Left ventricle myocardium inferior (tissue), 1 donor: ENCODE data around the gene AKAP9. TPM values are rescaled to one million over a fixed set of nuclear protein-coding genes. Genes with fewer than 3 reads are reported as not detected.
"Not testable (repeated sequence)": the region's sequence is repeated elsewhere in the genome, so short reads cannot be mapped to it uniquely, and the experiment has no call there.

Experiments
- DNase-seq: peaks from one replicate; pipeline ENCODE4 v3.0.0-alpha.2; 2020
- H3K27ac ChIP-seq: fragments of 200-600 bp; replicated peaks from 2 replicates; pipeline ENCODE4 v1.8.0; 2021
- H3K27me3 ChIP-seq: fragments of 200-600 bp; 2 replicates; pipeline ENCODE4 v1.8.0; 2021; ENCODE audit warnings: low read depth
- H3K36me3 ChIP-seq: fragments of 200-600 bp; 2 replicates; pipeline ENCODE4 v1.8.0; 2021
- H3K4me1 ChIP-seq: fragments of 200-600 bp; 2 replicates; pipeline ENCODE4 v1.8.0; 2021
- H3K4me3 ChIP-seq: fragments of 200-600 bp; 2 replicates; pipeline ENCODE4 v1.8.0; 2021; ENCODE audit warnings: mild to moderate bottlenecking, moderate library complexity
- H3K9me3 ChIP-seq: fragments of 200-600 bp; replicated peaks from 2 replicates; pipeline ENCODE4 v1.8.0; 2021
- CTCF ChIP-seq: fragments of 200-600 bp; IDR thresholded peaks from 2 replicates; pipeline ENCODE4 v1.8.0; 2021; ENCODE audit warnings: antibody characterized with exemption, mild to moderate bottlenecking, borderline replicate concordance
- intact Hi-C: fragments of 100-400 bp; cut with micrococcal nuclease; formaldehyde crosslinking; loops from one replicate; pipeline ENCODE4 v1.11.0; 2022
- total RNA-seq: library from RNA; stranded (reverse); fragmentation: NEBNext Ultra II Directional; extraction: Animal tissue kit (Norgen Biotek cat#: 25700); gene quantifications from one replicate; pipeline ENCODE4 v1.2.1, GENCODE V29; 2021
- donor health status: DM: no; HTN: yes; CAD: no; lungs with severe emphysema.

Gene AKAP9
- total RNA-seq, 1 donor from 2014 or later, result 49.4 TPM

DNA sequence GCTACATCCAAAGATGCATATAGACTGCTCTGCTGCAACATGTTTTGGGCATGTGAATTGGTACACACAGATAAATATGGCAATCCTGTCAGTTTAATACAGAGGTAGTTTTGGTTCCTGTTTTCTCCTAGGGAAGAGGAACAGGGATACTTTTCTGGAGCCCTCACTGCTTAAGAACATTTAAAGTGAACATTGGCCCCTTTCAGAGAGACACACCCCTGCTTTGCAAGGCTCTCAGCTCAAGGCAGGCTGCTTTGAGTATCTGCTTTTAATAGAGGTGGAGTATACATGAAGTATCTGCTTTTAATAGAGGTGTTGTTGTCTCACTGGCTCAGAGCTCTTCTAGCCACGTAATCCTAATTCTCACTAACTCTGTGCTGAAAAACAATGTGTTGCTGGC, 154.7 kb downstream of the AKAP9 start:
- Histone ChIP-seq H3K4me3 (no peak overlapping the region), H3K9me3 (no peaks in the 10 kb centered on the region), H3K4me1 (no peaks in the 10 kb centered on the region), H3K36me3 (peaks cover 97% of the 10 kb centered on the region), H3K27me3 (no peaks in the 10 kb centered on the region), H3K27ac (no peak overlapping the region)
- no peak for DNase-seq
- TF ChIP-seq CTCF, result no peak
- intact Hi-C loops, result no loop called here

GRCh38 chr7:92100534-92100933, 159.9 kb downstream of the AKAP9 start:
- Histone ChIP-seq H3K27me3 (no peaks in the 10 kb centered on the region), H3K9me3 (no peaks in the 10 kb centered on the region), H3K36me3 (peaks cover 97% of the 10 kb centered on the region), H3K4me1 (no peaks in the 10 kb centered on the region), H3K4me3 (no peak overlapping the region), H3K27ac (no peak overlapping the region)
- intact Hi-C loops, result no loop called here
- no peak for DNase-seq
- no peak for TF ChIP-seq CTCF

- DNase-seq, H3K4me1 ChIP-seq, intact Hi-C loops, H3K27me3 ChIP-seq, H3K4me3 ChIP-seq, H3K9me3 ChIP-seq, H3K27ac ChIP-seq: not testable (repeated sequence)
- peaks cover 91% of the 10 kb centered on the region for H3K36me3 ChIP-seq
Observed at GRCh38 chr7:92102862-92103261, 162.2 kb downstream of the AKAP9 start.

DNA sequence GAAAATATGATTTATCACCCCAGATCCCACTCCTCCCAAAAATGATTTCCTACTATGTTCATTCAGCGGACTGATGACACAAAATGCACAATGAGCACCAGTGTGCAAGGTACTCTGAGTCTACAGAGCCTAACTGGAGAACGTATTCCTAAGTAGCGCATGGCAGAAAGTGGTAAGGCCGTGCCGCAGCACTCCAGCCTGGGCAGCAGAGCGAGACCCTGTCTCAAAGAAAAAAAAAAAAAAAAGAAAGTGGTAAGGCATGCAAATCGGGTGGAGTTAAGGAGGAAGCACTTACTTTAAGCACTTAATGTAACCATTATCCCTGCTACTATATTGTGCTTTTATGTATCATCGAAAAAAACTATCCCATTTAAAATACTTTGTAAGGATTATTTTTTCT, 168.2 kb downstream of the AKAP9 start:
- H3K4me1 ChIP-seq, result peaks cover 7% of the 10 kb centered on the region
- H3K36me3 ChIP-seq, result peaks cover 69% of the 10 kb centered on the region
- no peak for TF ChIP-seq CTCF
- no peak for DNase-seq
- intact Hi-C loops, result no loop called here
- H3K4me3 ChIP-seq, result no peak overlapping the region
- H3K9me3 ChIP-seq, result no peaks in the 10 kb centered on the region
- no peak overlapping the region for H3K27ac ChIP-seq
- H3K27me3 ChIP-seq, result no peaks in the 10 kb centered on the region

GRCh38 chr7:92110857-92111256, 170.2 kb downstream of the AKAP9 start:
- no peak overlapping the region for H3K27ac ChIP-seq
- no peaks in the 10 kb centered on the region for H3K9me3 ChIP-seq
- H3K27me3 ChIP-seq, result no peaks in the 10 kb centered on the region
- H3K36me3 ChIP-seq, result peaks cover 55% of the 10 kb centered on the region
- no peak overlapping the region for H3K4me3 ChIP-seq
- peaks cover 7% of the 10 kb centered on the region for H3K4me1 ChIP-seq
- DNase-seq, result no peak
- intact Hi-C loops, result no loop called here
- no peak for TF ChIP-seq CTCF

DNA sequence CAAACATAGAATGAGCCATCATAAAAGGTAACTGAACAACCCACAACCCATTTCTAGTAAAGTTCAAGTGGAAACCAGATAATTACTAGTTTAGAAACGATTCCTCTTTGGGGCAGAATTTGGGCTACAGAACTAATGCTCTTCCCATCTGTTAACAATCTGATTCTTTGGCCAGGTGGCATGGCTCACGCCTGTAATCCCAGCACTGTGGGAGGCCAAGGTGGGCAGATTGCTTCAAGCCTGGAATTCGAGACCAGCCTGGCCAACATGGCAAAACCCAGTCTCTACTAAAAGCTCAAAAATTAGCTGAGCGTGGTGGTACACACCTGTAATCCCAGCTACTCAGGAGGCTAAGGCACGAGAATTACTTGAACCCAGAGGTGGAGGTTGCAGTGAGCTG, 175.2 kb downstream of the AKAP9 start:
- Histone ChIP-seq H3K36me3 (peaks cover 26% of the 10 kb centered on the region), H3K4me3 (no peak overlapping the region), H3K9me3 (no peaks in the 10 kb centered on the region), H3K27ac (no peak overlapping the region), H3K27me3 (no peaks in the 10 kb centered on the region), H3K4me1 (peaks cover 7% of the 10 kb centered on the region)
- TF ChIP-seq CTCF, result no peak
- DNase-seq, result no peak
- intact Hi-C loops, result no loop called here
